Panc1 (cell line): ENCODE measurements around the gene TMPRSS3.

Experiments used
- CTCF ChIP-seq: fragments of 450-650 bp; IDR thresholded peaks from 2 replicates; pipeline ENCODE4 v1.5.1; 2017; ENCODE audit warnings: mild to moderate bottlenecking
- POLR2AphosphoS5 ChIP-seq: IDR thresholded peaks from 2 replicates; pipeline ENCODE4 v1.6.1; 2012; ENCODE audit warnings: mild to moderate bottlenecking, low read depth, low read length, moderate library complexity
- REST ChIP-seq, 2 experiments: IDR thresholded peaks; 2 replicates each; pipeline ENCODE4 v1.6.1; 2011 to 2012; ENCODE audit warnings: low read depth in 2 of 2, control low read depth in 1 of 2, low read length in 1 of 2, mild to moderate bottlenecking in 1 of 2, moderate library complexity in 1 of 2; ENCODE audit not compliant: insufficient read depth in 1 of 2
- SIN3A ChIP-seq: IDR thresholded peaks from 2 replicates; pipeline ENCODE4 v1.6.1; 2012; ENCODE audit warnings: low read depth, mild to moderate bottlenecking, low read length, moderate library complexity, borderline replicate concordance; ENCODE audit not compliant: insufficient read depth
- TCF7L2 ChIP-seq: IDR thresholded peaks from 2 replicates; pipeline ENCODE4 v1.6.1; 2011; ENCODE audit warnings: mild to moderate bottlenecking, low read depth, low read length, inconsistent platforms

DNA sequence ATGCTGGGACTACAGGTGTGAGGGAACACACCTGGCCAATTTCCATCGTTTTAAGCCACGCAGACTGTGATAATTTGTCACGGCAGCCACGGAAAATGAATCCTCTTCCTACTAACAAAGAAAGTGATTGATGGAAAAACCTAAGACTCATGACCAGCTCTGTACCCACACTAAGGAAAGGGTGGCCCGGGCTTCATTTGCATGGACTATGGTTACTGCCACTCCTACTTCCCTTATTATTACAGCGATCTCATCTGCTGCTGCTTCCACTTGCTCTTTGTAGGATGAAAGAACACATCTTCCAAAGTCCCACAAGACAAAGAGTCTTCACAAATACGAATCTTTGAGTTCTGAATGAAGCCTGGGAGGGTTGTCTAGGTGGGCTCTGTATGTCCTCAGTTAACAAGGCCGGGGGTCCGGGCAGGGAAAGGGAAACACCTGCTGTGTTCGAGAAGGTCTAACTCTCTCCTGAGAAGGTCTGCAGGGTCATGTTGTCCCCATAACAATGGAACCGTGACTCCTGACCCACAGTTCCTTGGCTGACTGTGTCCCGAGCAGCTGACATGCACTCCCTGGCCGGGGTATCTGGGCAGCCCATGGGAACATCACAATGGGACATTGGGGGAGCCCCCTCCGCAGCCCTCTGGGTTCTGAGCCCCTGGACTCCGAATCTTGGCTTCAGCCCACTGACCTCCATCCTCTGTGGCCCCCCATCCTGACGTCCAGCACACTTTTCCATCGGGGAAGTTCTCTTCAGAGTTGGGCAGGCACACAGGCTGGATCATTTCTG is 16.2 kb downstream of the TMPRSS3 start:
- TF ChIP-seq CTCF (no peak), TCF7L2 (no peak), REST (IDR thresholded peaks at IDR 0.05; ENCODE audit: insufficient read depth in 1 of 2, low read depth in 2 of 2, low read length in 1 of 2) (no peak), POLR2AphosphoS5 (no peak), SIN3A (no peak)
